ENCODE measurements around the gene ZNF100.

The ZNF100 gene

GRCh38 chr19:21697698-21698097 is 69.7 kb downstream of the ZNF100 start:
- no peak overlapping the region for H3K4me3 ChIP-seq (ENCODE audit: low read length)
- no peak for DNase-seq (ENCODE audit: low read depth)
- TF ChIP-seq CTCF (IDR thresholded peaks at IDR 0.05; ENCODE audit: insufficient read depth, low read depth, low read length, missing control alignments), result no peak

GRCh38 chr19:21694171-21694906 is 73.0 kb downstream of the ZNF100 start:
- no peak for TF ChIP-seq CTCF (IDR thresholded peaks at IDR 0.05; ENCODE audit: insufficient read depth, low read depth, low read length, missing control alignments)

GRCh38 chr19:21693399-21693798 is 74.0 kb downstream of the ZNF100 start:
- no peak for TF ChIP-seq CTCF (IDR thresholded peaks at IDR 0.05; ENCODE audit: insufficient read depth, low read depth, low read length, missing control alignments)
- H3K4me3 ChIP-seq (ENCODE audit: low read length), result no peak overlapping the region
- DNase-seq (ENCODE audit: low read depth), result peak; percentile 1

More at GRCh38 chr19:21694171-21694906, 73.0 kb downstream of the ZNF100 start:
- no peak overlapping the region for H3K4me3 ChIP-seq (ENCODE audit: low read length)
- DNase-seq (ENCODE audit: low read depth), result no peak

GRCh38 chr19:21691661-21692060 is 75.7 kb downstream of the ZNF100 start:
- no peak for DNase-seq (ENCODE audit: low read depth)
- no peak overlapping the region for H3K4me3 ChIP-seq (ENCODE audit: low read length)
- no peak for TF ChIP-seq CTCF (IDR thresholded peaks at IDR 0.05; ENCODE audit: insufficient read depth, low read depth, low read length, missing control alignments)

- DNase-seq (ENCODE audit: low read depth), result no peak
- no peak overlapping the region for H3K4me3 ChIP-seq (ENCODE audit: low read length)
- no peak for TF ChIP-seq CTCF (IDR thresholded peaks at IDR 0.05; ENCODE audit: insufficient read depth, low read depth, low read length, missing control alignments)
Observed at GRCh38 chr19:21688464-21688863, 78.9 kb downstream of the ZNF100 start.

- DNase-seq (ENCODE audit: low read depth), result no peak
- H3K4me3 ChIP-seq (ENCODE audit: low read length), result no peak overlapping the region
- TF ChIP-seq CTCF (IDR thresholded peaks at IDR 0.05; ENCODE audit: insufficient read depth, low read depth, low read length, missing control alignments), result no peak
Observed at GRCh38 chr19:21680671-21681070, 86.7 kb downstream of the ZNF100 start.

GRCh38 chr19:21680026-21680425 is 87.4 kb downstream of the ZNF100 start:
- DNase-seq (ENCODE audit: low read depth), result no peak
- no peak overlapping the region for H3K4me3 ChIP-seq (ENCODE audit: low read length)
- no peak for TF ChIP-seq CTCF (IDR thresholded peaks at IDR 0.05; ENCODE audit: insufficient read depth, low read depth, low read length, missing control alignments)
